HUES48 (cell line): Measurements from ENCODE around the gene PHACTR1.

Experiments used
- H3K27ac ChIP-seq: one replicate; pipeline ENCODE4 v1.7.0; 2013; ENCODE audit warnings: low read depth, low read length, inconsistent platforms
- H3K27me3 ChIP-seq: 2 replicates; pipeline ENCODE4 v1.6.1; 2013; ENCODE audit warnings: mild to moderate bottlenecking, low read length; ENCODE audit not compliant: control insufficient read depth, insufficient read depth
- H3K36me3 ChIP-seq: 2 replicates; pipeline ENCODE4 v1.6.1; 2013; ENCODE audit warnings: low read length; ENCODE audit not compliant: control insufficient read depth, insufficient read depth
- H3K4me1 ChIP-seq: 2 replicates; pipeline ENCODE4 v1.6.1; 2013; ENCODE audit warnings: mild to moderate bottlenecking, low read length; ENCODE audit not compliant: control insufficient read depth, insufficient read depth
- H3K4me3 ChIP-seq: 2 replicates; pipeline ENCODE4 v1.5.1; 2013; ENCODE audit warnings: mild to moderate bottlenecking, low read depth, low read length
- H3K9ac ChIP-seq: 2 replicates; pipeline ENCODE4 v1.6.1; 2013; ENCODE audit warnings: mild to moderate bottlenecking, low read depth, low read length, moderate library complexity
- H3K9me3 ChIP-seq: 2 replicates; pipeline ENCODE4 v1.6.1; 2013; ENCODE audit warnings: low read length; ENCODE audit not compliant: control insufficient read depth, insufficient read depth

Gene PHACTR1

GRCh38 chr6:13327691-13328075 lies 611.1 kb downstream of the PHACTR1 start:
- no peaks in the 10 kb centered on the region for H3K27me3 ChIP-seq
- peaks cover 34% of the 10 kb centered on the region for H3K36me3 ChIP-seq
- peak overlapping the region; percentile 97 for H3K27ac ChIP-seq
- H3K4me1 ChIP-seq = 0 out of 2 replicates have a peak, but pooled peaks cover 7% of the 10 kb centered on the region
- H3K9ac ChIP-seq = peak overlapping the region; percentile 73
- H3K9me3 ChIP-seq = no peaks in the 10 kb centered on the region
- H3K4me3 ChIP-seq = peak overlapping the region; percentile 96

GRCh38 chr6:13328076-13328874 lies 611.7 kb downstream of the PHACTR1 start, which contains the start of gene TBC1D7:
Gene TBC1D7, minus strand, starts transcription at chr6:13328537. Its CDS starts 1,639 bp downstream, at chr6:13326898.
- no peaks in the 10 kb centered on the region for H3K27me3 ChIP-seq
- peak within 1 kb of the TSS; percentile 96 for H3K4me3 ChIP-seq
- H3K36me3 ChIP-seq = peaks cover 30% of the 10 kb centered on the region
- no peaks in the 10 kb centered on the region for H3K9me3 ChIP-seq
- H3K4me1 ChIP-seq = 0 out of 2 replicates have a peak, but pooled peaks cover 7% of the 10 kb centered on the region
- peak within 1 kb of the TSS; percentile 73 for H3K9ac ChIP-seq
- H3K27ac ChIP-seq = peak within 1 kb of the TSS; percentile 97

- peak overlapping the region; percentile 69 for H3K9ac ChIP-seq
- H3K4me1 ChIP-seq = 0 out of 2 replicates have a peak, but pooled peaks cover 7% of the 10 kb centered on the region
- H3K27me3 ChIP-seq = no peaks in the 10 kb centered on the region
- H3K4me3 ChIP-seq = peak overlapping the region; percentile 96
- peaks cover 25% of the 10 kb centered on the region for H3K36me3 ChIP-seq
- H3K9me3 ChIP-seq = no peaks in the 10 kb centered on the region
- H3K27ac ChIP-seq = peak overlapping the region; percentile 97
Observed at GRCh38 chr6:13328875-13329183, 612.3 kb downstream of the PHACTR1 start.

- H3K4me1 ChIP-seq = 0 out of 2 replicates have a peak, but pooled peaks cover 7% of the 10 kb centered on the region
- H3K9me3 ChIP-seq = no peaks in the 10 kb centered on the region
- no peaks in the 10 kb centered on the region for H3K36me3 ChIP-seq
- H3K9ac ChIP-seq = no peak overlapping the region; the same call in 1 of the 2 replicates
- H3K27me3 ChIP-seq = no peaks in the 10 kb centered on the region
- no peak overlapping the region for H3K4me3 ChIP-seq
- H3K27ac ChIP-seq = no peak overlapping the region
Observed at GRCh38 chr6:13331516-13332348, 615.2 kb downstream of the PHACTR1 start.

DNA sequence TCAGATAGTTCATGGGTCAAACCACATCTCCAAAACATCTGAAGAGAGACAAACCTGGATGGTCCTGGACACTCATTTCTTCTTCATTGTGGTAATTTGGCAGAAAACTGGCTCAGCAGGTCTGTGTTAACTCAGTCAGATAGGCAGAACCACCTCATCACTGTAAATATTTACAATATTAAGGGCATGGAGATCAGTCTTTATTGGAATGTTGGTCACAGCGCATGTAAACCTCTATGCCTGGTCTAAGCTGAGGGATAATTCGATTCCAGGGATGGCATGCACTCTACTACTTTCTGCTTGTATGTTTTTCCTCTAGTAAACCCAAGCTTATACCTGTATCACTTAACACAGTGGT lies 615.8 kb downstream of the PHACTR1 start:
- Histone ChIP-seq H3K27ac (no peak overlapping the region), H3K4me3 (no peak overlapping the region), H3K36me3 (no peaks in the 10 kb centered on the region), H3K4me1 (0 out of 2 replicates have a peak, but pooled peaks cover 7% of the 10 kb centered on the region), H3K9ac (no peak overlapping the region; the same call in 1 of the 2 replicates), H3K27me3 (no peaks in the 10 kb centered on the region), H3K9me3 (no peaks in the 10 kb centered on the region)

DNA sequence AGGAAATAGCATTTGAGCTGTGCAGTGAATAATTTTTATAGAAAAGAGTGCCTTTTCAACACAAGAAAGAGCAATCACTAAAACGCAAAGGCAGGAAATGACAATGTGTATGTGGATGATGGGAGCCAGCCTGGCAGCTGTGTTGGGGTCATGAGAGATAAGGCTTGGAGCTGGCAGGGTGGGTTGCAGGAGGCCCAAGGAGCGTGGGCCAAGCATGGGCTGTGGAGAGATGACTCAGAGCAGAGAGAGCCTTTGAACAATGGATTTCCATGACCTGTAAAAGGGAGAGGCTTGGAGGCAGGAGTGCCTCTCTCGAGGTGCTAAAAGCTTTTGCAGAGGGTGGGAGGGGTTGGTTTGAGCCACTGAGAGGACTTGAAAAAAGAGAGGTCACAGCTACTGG lies 618.4 kb downstream of the PHACTR1 start:
- Histone ChIP-seq H3K9ac (no peak overlapping the region), H3K9me3 (no peaks in the 10 kb centered on the region), H3K36me3 (no peaks in the 10 kb centered on the region), H3K4me1 (peaks cover 5% of the 10 kb centered on the region; the same call in 1 of the 2 replicates), H3K27ac (no peak overlapping the region), H3K4me3 (no peak overlapping the region), H3K27me3 (no peaks in the 10 kb centered on the region)

DNA sequence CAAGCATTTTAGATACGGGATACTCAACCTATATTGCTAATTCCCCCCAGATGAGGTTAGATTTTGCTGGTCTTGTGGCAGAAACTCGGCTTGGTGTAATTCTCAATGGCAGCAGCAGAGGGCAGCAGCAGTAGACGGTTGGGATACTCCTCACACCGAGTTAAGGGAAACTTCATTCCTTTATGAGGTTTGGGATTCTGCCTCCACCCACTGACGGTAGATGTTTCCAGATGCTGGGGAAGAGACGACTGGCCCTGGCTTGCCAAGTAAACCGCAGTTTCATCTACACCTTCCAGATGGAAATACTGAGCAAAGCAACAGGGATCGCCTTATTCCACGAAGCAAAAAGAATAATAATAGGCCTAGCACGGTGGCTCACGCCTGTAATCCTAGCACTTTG lies 620.0 kb downstream of the PHACTR1 start:
- no peaks in the 10 kb centered on the region for H3K36me3 ChIP-seq
- no peak overlapping the region for H3K4me3 ChIP-seq
- H3K27ac ChIP-seq = no peak overlapping the region
- H3K27me3 ChIP-seq = no peaks in the 10 kb centered on the region
- H3K9me3 ChIP-seq = no peaks in the 10 kb centered on the region
- H3K9ac ChIP-seq = no peak overlapping the region
- H3K4me1 ChIP-seq = peaks cover 5% of the 10 kb centered on the region; the same call in 1 of the 2 replicates

DNA sequence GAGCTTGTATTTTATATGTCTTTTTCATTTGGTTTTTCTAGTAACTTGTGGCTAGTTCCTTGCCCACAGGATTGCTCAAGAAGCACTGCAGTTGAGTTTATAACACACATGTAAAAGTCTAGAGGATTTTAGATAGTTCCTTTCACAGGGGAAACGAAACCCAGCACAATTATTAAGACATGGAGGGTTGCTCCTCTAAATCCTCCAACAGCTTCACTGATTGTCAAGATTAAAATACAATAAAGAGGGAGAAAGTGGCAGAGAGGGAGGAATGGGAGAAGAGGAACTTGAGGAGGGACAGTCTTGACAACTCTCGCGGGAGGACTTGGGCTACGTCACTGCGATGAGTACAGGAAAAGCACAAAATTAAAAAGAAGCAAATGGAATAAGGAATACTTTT lies 621.5 kb downstream of the PHACTR1 start:
- no peak overlapping the region for H3K4me3 ChIP-seq
- no peaks in the 10 kb centered on the region for H3K27me3 ChIP-seq
- no peak overlapping the region for H3K9ac ChIP-seq
- H3K36me3 ChIP-seq = no peaks in the 10 kb centered on the region
- H3K27ac ChIP-seq = no peak overlapping the region
- no peaks in the 10 kb centered on the region for H3K9me3 ChIP-seq
- H3K4me1 ChIP-seq = peaks cover 5% of the 10 kb centered on the region; the same call in 1 of the 2 replicates
